ENCODE measurements around the gene PSMD14. TPM values are rescaled to one million over a fixed set of nuclear protein-coding genes. Genes with fewer than 3 reads are reported as not detected.

Gene PSMD14
- total RNA-seq, 1 donor from 2014 or later: 25.9 TPM

DNA sequence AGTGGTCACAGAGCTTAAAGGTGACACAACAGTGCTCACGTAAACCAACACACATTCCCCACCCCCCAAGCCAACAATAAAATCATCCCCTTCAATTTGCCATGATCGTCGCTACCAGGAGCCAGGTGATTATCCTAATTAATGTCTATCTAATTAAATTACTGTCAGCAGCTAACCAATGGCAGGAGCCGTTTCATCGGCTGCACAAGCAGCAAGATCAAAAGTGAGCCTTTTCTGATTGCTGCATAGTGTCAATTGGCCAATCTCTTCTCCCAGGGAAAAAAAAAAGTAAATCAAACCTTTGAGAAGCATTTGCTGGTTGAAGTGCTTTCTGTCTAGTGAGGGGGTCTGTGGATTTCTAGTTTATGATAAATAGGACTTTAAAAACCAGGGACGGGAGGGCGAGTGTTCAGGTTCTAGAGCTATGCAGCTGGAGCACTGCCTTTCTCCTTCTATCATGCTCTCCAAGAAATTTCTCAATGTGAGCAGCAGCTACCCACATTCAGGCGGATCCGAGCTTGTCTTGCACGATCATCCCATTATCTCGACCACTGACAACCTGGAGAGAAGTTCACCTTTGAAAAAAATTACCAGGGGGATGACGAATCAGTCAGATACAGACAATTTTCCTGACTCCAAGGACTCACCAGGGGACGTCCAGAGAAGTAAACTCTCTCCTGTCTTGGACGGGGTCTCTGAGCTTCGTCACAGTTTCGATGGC is 107.9 kb downstream of the PSMD14 start, which contains the start of gene TBR1:
Gene TBR1, plus strand, starts transcription at position 311 of the 721 bp plus-strand sequence. Its CDS starts 114 bp downstream, at position 425.
- DNase-seq (ENCODE audit: low spot score): no peak
- intact Hi-C loops (cut with DNase I): no loop called here
- no peak for ATAC-seq

DNA sequence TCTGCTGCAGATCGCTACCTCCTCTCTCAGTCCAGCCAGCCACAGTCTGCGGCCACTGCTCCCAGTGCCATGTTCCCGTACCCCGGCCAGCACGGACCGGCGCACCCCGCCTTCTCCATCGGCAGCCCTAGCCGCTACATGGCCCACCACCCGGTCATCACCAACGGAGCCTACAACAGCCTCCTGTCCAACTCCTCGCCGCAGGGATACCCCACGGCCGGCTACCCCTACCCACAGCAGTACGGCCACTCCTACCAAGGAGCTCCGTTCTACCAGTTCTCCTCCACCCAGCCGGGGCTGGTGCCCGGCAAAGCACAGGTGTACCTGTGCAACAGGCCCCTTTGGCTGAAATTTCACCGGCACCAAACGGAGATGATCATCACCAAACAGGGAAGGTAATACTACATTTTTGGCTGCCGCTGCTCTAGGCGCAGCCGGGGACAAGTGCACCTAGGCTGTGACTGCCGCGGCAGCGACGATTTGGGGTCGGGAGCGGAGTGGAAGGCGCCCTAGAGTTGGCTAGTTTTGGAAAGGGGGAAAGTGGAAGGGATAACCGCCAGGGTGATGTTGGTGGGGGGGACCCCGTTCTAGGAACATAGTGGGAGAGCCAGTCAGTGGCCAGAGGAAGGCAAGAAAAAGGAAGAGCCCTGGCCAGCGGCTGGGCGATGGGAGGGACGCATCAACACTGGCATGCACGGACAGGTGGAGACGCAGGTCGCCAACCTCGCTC is 108.6 kb downstream of the PSMD14 start:
- intact Hi-C loops (cut with DNase I): no loop called here
- ATAC-seq (peak; percentile 18), DNase-seq (ENCODE audit: low spot score) (peak; percentile 49)

DNA sequence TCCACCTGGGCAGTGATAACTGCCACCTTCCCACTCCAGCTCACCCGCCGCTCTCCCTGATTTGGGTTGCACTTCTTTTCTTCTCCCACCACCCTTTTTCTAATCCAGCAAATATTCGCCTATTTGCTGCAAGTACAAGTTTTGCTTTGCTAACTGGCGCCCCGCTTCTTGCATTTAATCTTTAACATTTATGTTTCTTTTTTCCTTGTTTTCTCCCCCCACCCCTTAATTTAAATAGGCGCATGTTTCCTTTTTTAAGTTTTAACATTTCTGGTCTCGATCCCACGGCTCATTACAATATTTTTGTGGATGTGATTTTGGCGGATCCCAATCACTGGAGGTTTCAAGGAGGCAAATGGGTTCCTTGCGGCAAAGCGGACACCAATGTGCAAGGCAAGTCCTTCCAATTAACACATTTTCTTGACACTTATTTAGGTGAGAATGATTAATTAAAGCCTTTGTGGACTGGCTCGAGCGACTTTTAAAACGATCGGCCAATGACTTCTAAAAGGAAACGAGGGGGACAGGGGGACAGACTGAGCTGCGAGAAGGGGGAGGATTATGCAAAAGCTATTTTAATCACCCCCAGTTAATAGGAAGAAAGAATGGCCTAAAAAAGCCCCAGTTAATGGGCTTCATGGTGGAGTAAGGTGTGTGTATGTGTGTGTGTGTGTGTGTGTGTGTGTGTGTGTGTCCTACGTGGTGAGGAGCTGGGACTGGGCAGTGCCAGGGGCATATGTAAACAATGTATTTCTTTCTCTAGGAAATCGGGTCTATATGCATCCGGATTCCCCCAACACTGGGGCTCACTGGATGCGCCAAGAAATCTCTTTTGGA is 109.4 kb downstream of the PSMD14 start:
- DNase-seq (ENCODE audit: low spot score) (peak; percentile 27), ATAC-seq (no peak)
- intact Hi-C loops (cut with DNase I): no loop called here

DNA sequence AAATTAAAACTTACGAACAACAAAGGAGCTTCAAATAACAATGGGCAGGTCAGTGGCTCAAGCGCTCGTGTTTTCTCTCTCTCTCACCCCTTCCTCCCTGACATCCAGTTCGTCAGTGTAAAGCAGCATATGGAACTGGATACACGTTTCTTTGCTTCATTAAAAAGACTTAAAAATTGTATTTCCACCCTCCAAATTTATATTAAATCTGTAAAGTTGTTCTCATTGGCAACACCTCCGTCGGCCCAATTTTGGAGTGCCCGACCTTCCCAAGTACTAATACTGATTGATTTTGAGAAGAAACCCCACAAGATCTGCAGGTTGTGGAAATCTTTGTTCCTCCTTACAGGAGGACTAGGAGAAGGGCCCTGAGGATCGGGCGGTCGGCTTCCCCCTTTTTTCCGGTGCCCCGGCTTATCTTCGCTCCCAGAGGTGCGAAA is 110.1 kb downstream of the PSMD14 start:
- DNase-seq (ENCODE audit: low spot score): no peak
- intact Hi-C loops (cut with DNase I): no loop called here
- ATAC-seq: no peak

DNA sequence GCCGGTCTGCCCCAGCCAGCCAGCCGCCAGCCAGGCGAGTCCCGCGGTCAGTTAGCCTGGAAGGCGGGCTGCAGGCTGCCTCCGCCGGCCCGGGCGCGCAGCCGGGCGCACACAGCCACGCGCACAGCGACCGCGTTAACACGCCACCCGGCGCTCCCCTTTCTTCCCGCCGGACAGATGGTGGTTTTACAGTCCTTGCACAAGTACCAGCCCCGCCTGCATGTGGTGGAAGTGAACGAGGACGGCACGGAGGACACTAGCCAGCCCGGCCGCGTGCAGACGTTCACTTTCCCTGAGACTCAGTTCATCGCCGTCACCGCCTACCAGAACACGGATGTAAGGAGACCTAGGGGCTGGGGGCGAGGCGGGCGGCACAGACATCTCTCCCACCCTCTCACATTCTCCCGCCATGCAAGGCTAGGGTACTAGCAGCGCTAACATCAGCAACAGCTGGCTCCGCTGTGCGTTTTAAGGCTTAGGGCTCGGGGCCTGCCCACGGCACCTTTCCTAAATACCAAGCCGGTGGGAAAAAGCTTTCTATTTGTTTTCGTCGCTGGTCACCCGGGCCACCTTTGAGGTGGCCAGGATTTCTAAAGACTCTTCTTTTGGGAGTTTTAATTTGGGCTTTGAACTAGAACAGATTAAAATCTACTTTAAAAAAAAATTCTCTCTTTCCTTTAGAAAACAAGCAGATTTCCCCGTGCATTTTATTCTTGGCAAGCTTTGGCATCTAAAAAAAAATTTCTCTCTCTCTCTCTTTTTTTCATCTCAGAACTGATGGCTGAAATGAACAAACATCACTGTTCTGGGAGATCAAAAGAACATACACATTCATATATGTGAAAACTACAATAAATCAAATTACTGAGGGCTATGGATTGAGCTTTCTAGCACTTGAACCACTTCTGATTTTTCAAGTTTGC is 110.8 kb downstream of the PSMD14 start:
- DNase-seq (ENCODE audit: low spot score) (no peak), ATAC-seq (no peak)
- intact Hi-C loops (cut with DNase I): no loop called here

DNA sequence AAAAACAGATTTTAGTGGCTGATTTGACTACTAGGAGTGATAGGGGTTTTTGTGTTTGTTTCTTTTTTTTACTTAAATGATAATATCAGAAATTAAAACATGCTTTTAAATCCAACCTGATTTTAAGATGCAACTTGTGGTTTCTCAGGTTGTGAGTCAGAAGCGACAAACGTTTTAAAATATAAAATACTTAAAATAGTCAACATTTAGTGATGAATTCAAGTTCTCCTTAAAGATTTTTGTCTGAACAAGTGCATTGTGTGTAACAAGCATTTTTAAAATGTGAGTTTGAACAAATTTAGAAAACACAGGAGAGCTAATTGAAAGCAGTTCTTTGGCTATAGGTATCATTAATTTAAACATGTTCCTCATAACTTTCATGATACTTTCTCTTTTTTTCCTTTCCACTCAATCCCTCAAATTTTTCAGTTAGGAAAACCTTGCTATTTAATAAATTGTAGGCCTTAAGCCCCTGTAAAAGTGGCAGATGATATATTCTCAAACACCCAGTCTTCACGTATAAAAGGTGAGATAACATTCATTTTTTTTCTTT is 111.5 kb downstream of the PSMD14 start:
- DNase-seq (ENCODE audit: low spot score) (no peak), ATAC-seq (no peak)
- intact Hi-C loops (cut with DNase I): no loop called here

DNA sequence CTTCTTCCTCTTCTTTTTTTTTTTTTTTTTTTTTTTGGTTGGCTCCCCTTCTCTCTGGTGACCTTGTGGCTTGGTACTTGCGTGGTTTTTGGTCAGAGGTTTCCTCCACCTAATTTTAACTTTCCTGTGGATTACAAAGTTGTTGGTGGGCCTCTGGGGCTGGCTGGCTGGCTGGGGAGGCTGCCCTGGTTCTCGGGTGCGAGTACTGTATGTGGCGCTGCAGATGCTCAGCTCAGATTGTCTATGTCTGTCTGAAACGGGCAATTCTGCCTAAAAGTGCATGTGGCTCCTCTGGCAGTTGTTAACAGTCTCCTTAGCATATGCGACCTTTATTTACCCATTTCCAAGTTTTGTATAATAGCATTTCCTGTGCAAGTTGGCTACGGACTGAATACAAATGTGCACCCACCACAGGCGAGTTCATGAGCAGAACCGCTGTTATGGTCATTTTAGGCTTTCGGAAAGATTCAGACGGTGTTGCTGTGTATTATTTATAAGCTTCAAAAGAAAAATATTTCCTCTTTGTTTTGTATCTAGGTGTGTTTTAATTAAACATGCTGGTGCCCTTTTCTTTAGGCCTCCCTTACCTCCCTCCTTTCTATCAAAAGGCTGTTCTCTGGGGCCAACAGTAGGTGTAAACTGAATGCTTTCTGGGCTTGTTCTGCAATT is 112.3 kb downstream of the PSMD14 start:
- intact Hi-C loops (cut with DNase I): no loop called here
- DNase-seq (ENCODE audit: low spot score): no peak
- ATAC-seq: no peak

DNA sequence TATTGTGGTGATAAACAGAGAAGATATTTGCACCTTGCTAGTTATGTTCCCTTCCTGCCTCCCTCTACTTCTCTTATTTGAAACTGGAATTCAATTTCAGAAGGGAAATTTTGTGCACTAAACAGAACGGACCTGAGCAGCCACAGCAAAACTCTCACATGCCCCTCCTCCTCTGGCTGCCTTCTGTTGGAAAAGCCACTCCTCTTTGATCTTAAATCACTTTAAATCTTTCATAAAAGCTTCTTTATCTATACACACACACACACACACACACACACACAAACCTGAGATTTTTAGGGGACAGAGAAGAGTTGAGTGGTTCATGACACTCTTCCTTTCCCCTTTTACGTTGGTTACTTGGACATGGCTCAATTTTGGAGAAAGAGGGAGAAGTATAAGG is 113.5 kb downstream of the PSMD14 start:
- intact Hi-C loops (cut with DNase I): no loop called here
- DNase-seq (ENCODE audit: low spot score) (no peak), ATAC-seq (no peak)

DNA sequence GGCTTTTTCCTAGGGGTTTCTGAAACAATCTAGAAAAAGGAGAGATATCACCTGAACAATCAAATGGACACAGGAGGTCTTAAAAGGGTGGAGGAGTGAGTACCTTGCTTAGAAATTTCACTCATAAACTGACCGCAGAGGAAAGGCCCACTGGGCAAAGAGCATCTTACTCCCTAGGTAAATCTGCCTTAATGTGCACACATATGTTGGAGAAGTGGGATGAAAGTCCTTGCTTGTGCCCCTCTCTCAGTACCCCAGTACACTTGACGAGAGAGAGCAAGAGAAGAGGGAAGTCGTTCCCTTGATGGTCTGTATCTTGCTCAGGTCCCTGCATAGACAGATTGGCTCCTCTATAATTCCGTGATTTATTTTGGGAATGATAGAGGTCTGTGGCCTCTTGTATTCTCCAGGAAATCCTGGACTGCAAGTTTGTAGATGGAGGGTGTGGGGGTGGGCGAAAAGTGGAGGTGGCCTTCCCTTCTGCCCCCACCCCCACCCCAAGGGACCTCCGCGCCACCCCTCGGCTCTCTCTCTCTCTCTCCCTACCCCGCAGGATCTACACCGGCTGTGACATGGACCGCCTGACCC is 114.7 kb downstream of the PSMD14 start:
- no peak for ATAC-seq
- DNase-seq (ENCODE audit: low spot score): no peak
- intact Hi-C loops (cut with DNase I): no loop called here

DNA sequence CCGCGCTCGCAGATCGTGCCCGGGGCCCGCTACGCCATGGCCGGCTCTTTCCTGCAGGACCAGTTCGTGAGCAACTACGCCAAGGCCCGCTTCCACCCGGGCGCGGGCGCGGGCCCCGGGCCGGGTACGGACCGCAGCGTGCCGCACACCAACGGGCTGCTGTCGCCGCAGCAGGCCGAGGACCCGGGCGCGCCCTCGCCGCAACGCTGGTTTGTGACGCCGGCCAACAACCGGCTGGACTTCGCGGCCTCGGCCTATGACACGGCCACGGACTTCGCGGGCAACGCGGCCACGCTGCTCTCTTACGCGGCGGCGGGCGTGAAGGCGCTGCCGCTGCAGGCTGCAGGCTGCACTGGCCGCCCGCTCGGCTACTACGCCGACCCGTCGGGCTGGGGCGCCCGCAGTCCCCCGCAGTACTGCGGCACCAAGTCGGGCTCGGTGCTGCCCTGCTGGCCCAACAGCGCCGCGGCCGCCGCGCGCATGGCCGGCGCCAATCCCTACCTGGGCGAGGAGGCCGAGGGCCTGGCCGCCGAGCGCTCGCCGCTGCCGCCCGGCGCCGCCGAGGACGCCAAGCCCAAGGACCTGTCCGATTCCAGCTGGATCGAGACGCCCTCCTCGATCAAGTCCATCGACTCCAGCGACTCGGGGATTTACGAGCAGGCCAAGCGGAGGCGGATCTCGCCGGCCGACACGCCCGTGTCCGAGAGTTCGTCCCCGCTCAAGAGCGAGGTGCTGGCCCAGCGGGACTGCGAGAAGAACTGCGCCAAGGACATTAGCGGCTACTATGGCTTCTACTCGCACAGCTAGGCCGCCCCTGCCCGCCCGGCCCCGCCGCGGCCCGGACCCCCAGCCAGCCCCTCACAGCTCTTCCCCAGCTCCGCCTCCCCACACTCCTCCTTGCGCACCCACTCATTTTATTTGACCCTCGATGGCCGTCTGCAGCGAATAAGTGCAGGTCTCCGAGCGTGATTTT is 115.5 kb downstream of the PSMD14 start:
- ATAC-seq: no peak
- intact Hi-C loops (cut with DNase I): no loop called here
- DNase-seq (ENCODE audit: low spot score): no peak

DNA sequence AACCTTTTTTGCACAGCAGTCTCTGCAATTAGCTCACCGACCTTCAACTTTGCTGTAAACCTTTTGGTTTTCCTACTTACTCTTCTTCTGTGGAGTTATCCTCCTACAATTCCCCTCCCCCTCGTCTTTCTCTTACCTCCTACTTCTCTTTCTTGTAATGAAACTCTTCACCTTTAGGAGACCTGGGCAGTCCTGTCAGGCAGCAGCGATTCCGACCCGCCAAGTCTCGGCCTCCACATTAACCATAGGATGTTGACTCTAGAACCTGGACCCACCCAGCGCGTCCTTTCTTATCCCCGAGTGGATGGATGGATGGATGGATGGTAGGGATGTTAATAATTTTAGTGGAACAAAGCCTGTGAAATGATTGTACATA is 116.2 kb downstream of the PSMD14 start:
- DNase-seq (ENCODE audit: low spot score) (no peak), ATAC-seq (no peak)
- intact Hi-C loops (cut with DNase I): no loop called here

DNA sequence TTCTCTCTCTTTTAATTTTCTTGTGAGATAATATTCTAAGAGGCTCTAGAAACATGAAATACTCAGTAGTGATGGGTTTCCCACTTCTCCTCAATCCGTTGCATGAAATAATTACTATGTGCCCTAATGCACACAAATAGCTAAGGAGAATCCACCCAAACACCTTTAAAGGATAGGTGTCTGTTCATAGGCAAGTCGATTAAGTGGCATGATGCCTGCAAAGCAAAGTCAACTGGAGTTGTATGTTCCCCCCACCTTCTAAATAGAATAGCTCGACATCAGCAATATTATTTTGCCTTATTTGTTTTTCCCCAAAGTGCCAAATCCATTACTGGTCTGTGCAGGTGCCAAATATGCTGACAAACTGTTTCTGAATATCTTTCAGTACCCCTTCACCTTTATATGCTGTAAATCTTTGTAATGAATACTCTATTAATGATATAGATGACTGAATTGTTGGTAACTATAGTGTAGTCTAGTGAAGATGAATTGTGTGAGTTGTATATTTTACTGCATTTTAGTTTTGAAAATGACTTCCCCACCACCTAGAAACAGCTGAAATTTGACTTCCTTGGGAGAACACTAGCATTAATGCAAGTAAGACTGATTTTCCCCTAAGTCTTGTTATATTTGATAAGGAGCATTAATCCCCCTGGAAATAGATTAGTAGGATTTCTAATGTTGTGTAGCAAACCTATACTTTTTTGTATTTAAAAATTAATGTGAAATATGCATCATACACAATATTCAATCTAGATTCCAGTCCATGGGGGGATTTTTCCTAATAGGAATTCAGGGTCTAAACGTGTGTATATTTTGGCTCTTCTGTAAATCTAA is 116.9 kb downstream of the PSMD14 start:
- ATAC-seq: no peak
- intact Hi-C loops (cut with DNase I): no loop called here
- DNase-seq (ENCODE audit: low spot score): no peak

DNA sequence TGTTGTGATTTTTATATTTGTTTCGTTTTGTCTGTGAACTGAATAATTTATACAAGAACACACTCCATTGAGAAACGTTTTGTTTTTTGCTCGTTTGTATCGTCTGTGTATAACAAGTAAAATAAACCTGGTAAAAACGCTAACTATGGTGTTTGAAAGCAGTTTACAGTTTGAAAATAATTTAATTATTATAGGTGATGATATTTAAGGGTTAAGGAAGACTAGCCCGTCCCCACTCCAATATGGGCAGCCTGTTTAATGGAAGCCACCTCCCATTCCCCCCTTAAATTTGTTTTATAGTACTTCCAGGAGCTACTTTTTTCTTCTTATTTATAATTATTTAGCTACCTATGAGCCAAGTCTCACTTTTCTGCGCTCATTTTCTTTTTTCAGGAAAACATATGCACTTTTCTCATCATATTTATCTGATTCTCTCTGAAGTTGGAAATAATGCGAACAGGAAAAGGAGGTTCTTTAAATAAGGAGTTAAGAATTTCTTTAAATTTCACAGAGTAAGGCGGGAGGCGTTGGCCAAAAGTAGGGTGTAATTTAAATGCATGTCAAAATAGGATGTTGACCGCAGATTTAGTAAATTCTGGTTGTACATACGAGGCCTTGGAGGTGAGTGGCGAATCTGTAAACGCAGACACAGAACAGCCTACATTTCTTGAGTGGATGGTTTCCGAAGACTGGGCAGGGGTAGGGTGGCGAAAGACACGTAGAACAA is 117.7 kb downstream of the PSMD14 start:
- intact Hi-C loops (cut with DNase I): no loop called here
- no peak for DNase-seq (ENCODE audit: low spot score)
- no peak for ATAC-seq

DNA sequence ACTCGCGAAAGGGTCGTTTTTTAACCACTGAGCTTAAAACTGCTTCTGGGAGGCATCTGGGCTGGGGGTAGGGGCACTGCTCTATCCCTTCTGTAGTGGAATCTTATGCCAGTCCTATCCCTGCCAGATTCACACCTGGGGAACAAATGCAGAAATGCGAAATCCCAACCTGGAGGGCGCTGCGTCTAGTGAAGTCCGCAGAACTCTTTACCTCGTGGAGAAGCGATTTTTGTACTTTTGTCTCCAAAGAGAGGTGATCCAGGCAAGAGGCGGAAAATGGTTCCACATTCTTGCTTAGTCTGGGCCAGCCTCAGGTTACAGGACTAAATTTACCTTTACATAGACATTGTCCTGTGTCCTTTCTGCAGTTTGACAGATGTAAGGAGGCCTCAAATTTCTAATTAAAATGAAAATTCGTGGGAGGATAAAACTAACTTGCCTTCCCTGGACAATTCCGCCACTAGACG is 118.3 kb downstream of the PSMD14 start:
- DNase-seq (ENCODE audit: low spot score) (no peak), ATAC-seq (no peak)
- intact Hi-C loops (cut with DNase I): no loop called here

Measured in sciatic nerve (tissue), 2 donors.